ENCODE measurements around the gene CLTA. TPM values are rescaled to one million over a fixed set of nuclear protein-coding genes. Genes with fewer than 3 reads are reported as not detected.
"Not testable (repeated sequence)": the region's sequence is repeated elsewhere in the genome, so short reads cannot be mapped to it uniquely, and the experiment has no call there.

CLTA gene
- total and polyA plus RNA-seq, 2 donors (not counting 3 experiments of a cell fraction or from before 2014, with no cell fraction given), result 229 to 317 TPM

DNA sequence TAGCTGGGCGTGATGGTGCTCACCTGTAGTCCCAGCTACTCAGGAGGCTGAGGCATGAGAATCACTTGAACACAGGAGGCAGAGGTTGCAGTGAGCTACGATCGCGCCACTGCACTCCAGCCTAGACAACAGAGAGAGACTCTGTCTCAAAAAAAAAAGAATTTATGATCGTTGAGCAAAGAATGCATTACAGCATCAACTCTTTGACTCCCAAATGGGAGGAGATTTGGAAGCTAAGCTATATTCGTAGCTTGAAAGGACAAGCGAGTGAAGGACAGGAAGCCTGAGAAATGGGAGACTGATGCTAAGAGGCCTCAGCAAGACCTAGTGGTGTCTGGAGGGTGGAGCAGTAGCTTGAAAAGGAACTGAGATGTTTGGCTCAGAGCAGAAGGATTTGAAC, 31.8 kb upstream of the CLTA start:
- H3K4me3 ChIP-seq (replicated peaks in 1 of 3; ENCODE audit: insufficient read depth in 1 of 3, low read depth in 1 of 3, low read length in 3 of 3), result no peak overlapping the region
- H3K4me1 ChIP-seq (ENCODE audit: control insufficient read depth, extremely low read depth, insufficient read depth, low read length), result peaks cover 27% of the 10 kb centered on the region
- POLR2A ChIA-PET, result no interaction called here
- CTCF ChIA-PET, result interaction anchor here (0.7 kb wide), 1 partner anchor 20 kb away, joined by 3 read pairs; no protein-coding TSS in a partner anchor
- H3K9ac ChIP-seq (replicated peaks; ENCODE audit: extremely low read depth, insufficient read depth, low read length), result no peak overlapping the region
- no peak overlapping the region for H3K4me2 ChIP-seq (ENCODE audit: insufficient read depth, low read length)
- no peak overlapping the region for H3K27ac ChIP-seq (ENCODE audit: insufficient read depth, low read depth, low read length)
- no peaks in the 10 kb centered on the region for H3K27me3 ChIP-seq (ENCODE audit: control insufficient read depth in 2 of 2, insufficient read depth in 2 of 2, low read length in 2 of 2)
- DNase-seq (ENCODE audit: low read depth, low spot score) (no peak), FAIRE-seq (no peak)
- intact Hi-C loops (cut with micrococcal nuclease) (no loop called here), dilution Hi-C loops (cut with MboI; ENCODE audit: extremely low pct_ligation_motif_present, low sequenced_read_pairs) (no loop called here)
- no peaks in the 10 kb centered on the region for H4K20me1 ChIP-seq (replicated peaks; ENCODE audit: control insufficient read depth, extremely low read depth, insufficient read depth, low read length)
- no TSS peak for BruUV-seq (replicated peaks)
- no peaks in the 10 kb centered on the region for H3K9me3 ChIP-seq (replicated peaks; ENCODE audit: control insufficient read depth, insufficient read depth, low read length)
- no peak overlapping the region for H2AFZ ChIP-seq (ENCODE audit: low read depth, low read length)
- H3K9me1 ChIP-seq (replicated peaks; ENCODE audit: control insufficient read depth, extremely low read depth, insufficient read depth, low read length), result no peaks in the 10 kb centered on the region
- H3K79me2 ChIP-seq (ENCODE audit: control insufficient read depth, insufficient read depth, low read length), result no peaks in the 10 kb centered on the region
- TF ChIP-seq GATA2 (IDR thresholded peaks at IDR 0.05; ENCODE audit: insufficient read depth, insufficient read length, low read depth, low read length) (no peak), FOS (IDR thresholded peaks at IDR 0.05; ENCODE audit: borderline replicate concordance, insufficient read depth, low read length) (no peak), EZH2 (IDR thresholded peaks at IDR 0.05; ENCODE audit: borderline replicate concordance, low read depth, low read length, severe bottlenecking) (no peak), CTCF (IDR thresholded peaks at IDR 0.05; ENCODE audit: extremely low read depth in 1 of 2, insufficient read depth in 1 of 2, low read depth in 1 of 2, low read length in 2 of 2) (no peak), JUN (IDR thresholded peaks at IDR 0.05; ENCODE audit: borderline replicate concordance, insufficient read depth, insufficient read length, low read depth) (no peak), POLR2A (IDR thresholded peaks at IDR 0.05; ENCODE audit: low read depth, low read length) (no peak), MYC (IDR thresholded peaks at IDR 0.05; ENCODE audit: low read depth, low read length) (no peak), MAX (IDR thresholded peaks at IDR 0.05; ENCODE audit: insufficient read depth, insufficient read length) (no peak), POLR2AphosphoS5 (IDR thresholded peaks at IDR 0.05; ENCODE audit: insufficient read depth, low read depth, low read length) (no peak)
- H3K36me3 ChIP-seq (ENCODE audit: control insufficient read depth in 2 of 2, extremely low read depth in 1 of 2, insufficient read depth in 2 of 2, low read length in 2 of 2), result no peaks in the 10 kb centered on the region

- dilution Hi-C loops (cut with MboI; ENCODE audit: extremely low pct_ligation_motif_present, low sequenced_read_pairs); H3K9me3 ChIP-seq (replicated peaks; ENCODE audit: control insufficient read depth, insufficient read depth, low read length); H3K4me2 ChIP-seq (ENCODE audit: insufficient read depth, low read length); H3K27me3 ChIP-seq (ENCODE audit: control insufficient read depth in 2 of 2, insufficient read depth in 2 of 2, low read length in 2 of 2); POLR2A ChIA-PET; H3K9me1 ChIP-seq (replicated peaks; ENCODE audit: control insufficient read depth, extremely low read depth, insufficient read depth, low read length); H3K36me3 ChIP-seq (ENCODE audit: control insufficient read depth in 2 of 2, extremely low read depth in 1 of 2, insufficient read depth in 2 of 2, low read length in 2 of 2); H2AFZ ChIP-seq (ENCODE audit: low read depth, low read length); H3K4me3 ChIP-seq (replicated peaks in 1 of 3; ENCODE audit: insufficient read depth in 1 of 3, low read depth in 1 of 3, low read length in 3 of 3); H3K9ac ChIP-seq (replicated peaks; ENCODE audit: extremely low read depth, insufficient read depth, low read length); FAIRE-seq; intact Hi-C loops (cut with micrococcal nuclease); H3K27ac ChIP-seq (ENCODE audit: insufficient read depth, low read depth, low read length); BruUV-seq (replicated peaks); DNase-seq (ENCODE audit: low read depth, low spot score); H4K20me1 ChIP-seq (replicated peaks; ENCODE audit: control insufficient read depth, extremely low read depth, insufficient read depth, low read length); H3K79me2 ChIP-seq (ENCODE audit: control insufficient read depth, insufficient read depth, low read length): not testable (repeated sequence)
- peaks cover 22% of the 10 kb centered on the region for H3K4me1 ChIP-seq (ENCODE audit: control insufficient read depth, extremely low read depth, insufficient read depth, low read length)
- CTCF ChIA-PET, result interaction anchor here (0.7 kb wide), 1 partner anchor 21 kb away, joined by 3 read pairs; no protein-coding TSS in a partner anchor
These were observed 31.2 kb upstream of the CLTA start for GRCh38 chr9:36159509-36159908.

- H3K4me2 ChIP-seq (ENCODE audit: insufficient read depth, low read length); H2AFZ ChIP-seq (ENCODE audit: low read depth, low read length); H3K9ac ChIP-seq (replicated peaks; ENCODE audit: extremely low read depth, insufficient read depth, low read length); H3K9me3 ChIP-seq (replicated peaks; ENCODE audit: control insufficient read depth, insufficient read depth, low read length); dilution Hi-C loops (cut with MboI; ENCODE audit: extremely low pct_ligation_motif_present, low sequenced_read_pairs); FAIRE-seq; H3K79me2 ChIP-seq (ENCODE audit: control insufficient read depth, insufficient read depth, low read length); H3K27me3 ChIP-seq (ENCODE audit: control insufficient read depth in 2 of 2, insufficient read depth in 2 of 2, low read length in 2 of 2); H3K36me3 ChIP-seq (ENCODE audit: control insufficient read depth in 2 of 2, extremely low read depth in 1 of 2, insufficient read depth in 2 of 2, low read length in 2 of 2); H3K9me1 ChIP-seq (replicated peaks; ENCODE audit: control insufficient read depth, extremely low read depth, insufficient read depth, low read length); intact Hi-C loops (cut with micrococcal nuclease); DNase-seq (ENCODE audit: low read depth, low spot score); H3K27ac ChIP-seq (ENCODE audit: insufficient read depth, low read depth, low read length); BruUV-seq (replicated peaks); H4K20me1 ChIP-seq (replicated peaks; ENCODE audit: control insufficient read depth, extremely low read depth, insufficient read depth, low read length); H3K4me3 ChIP-seq (replicated peaks in 1 of 3; ENCODE audit: insufficient read depth in 1 of 3, low read depth in 1 of 3, low read length in 3 of 3); POLR2A ChIA-PET: not testable (repeated sequence)
- H3K4me1 ChIP-seq (ENCODE audit: control insufficient read depth, extremely low read depth, insufficient read depth, low read length), result peaks cover 16% of the 10 kb centered on the region
- CTCF ChIA-PET, result interaction anchor here (1.4 kb wide), 1 partner anchor 46 kb away, joined by 3 read pairs; no protein-coding TSS in a partner anchor
These were observed 30.6 kb upstream of the CLTA start for GRCh38 chr9:36160126-36160525.

Data from endothelial cell of umbilical vein (primary cell).